Left renal pelvis (tissue), 4 donors: ENCODE data around the gene DPP9. TPM values are rescaled to one million over a fixed set of nuclear protein-coding genes. Genes with fewer than 3 reads are reported as not detected.
"Not testable (repeated sequence)": the region's sequence is repeated elsewhere in the genome, so short reads cannot be mapped to it uniquely, and the experiment has no call there.

Experiments used
- DNase-seq, 4 donors: peaks; one replicate each; pipeline ENCODE4 v3.0.0-alpha.2; 2013; ENCODE audit warnings: low read depth in 4 of 4, low spot score in 3 of 4
- polyA plus RNA-seq, 4 donors: library from polyadenylated mRNA; unstranded; fragments of 120-200 nt; gene quantifications; one replicate each; pipeline ENCODE4 v1.2.1, GENCODE V29; 2013; ENCODE audit not compliant: insufficient read length in 4 of 4

DPP9 gene
- polyA plus RNA-seq, 4 donors = 17.4 to 26.5 (median 20.8) TPM

DNA sequence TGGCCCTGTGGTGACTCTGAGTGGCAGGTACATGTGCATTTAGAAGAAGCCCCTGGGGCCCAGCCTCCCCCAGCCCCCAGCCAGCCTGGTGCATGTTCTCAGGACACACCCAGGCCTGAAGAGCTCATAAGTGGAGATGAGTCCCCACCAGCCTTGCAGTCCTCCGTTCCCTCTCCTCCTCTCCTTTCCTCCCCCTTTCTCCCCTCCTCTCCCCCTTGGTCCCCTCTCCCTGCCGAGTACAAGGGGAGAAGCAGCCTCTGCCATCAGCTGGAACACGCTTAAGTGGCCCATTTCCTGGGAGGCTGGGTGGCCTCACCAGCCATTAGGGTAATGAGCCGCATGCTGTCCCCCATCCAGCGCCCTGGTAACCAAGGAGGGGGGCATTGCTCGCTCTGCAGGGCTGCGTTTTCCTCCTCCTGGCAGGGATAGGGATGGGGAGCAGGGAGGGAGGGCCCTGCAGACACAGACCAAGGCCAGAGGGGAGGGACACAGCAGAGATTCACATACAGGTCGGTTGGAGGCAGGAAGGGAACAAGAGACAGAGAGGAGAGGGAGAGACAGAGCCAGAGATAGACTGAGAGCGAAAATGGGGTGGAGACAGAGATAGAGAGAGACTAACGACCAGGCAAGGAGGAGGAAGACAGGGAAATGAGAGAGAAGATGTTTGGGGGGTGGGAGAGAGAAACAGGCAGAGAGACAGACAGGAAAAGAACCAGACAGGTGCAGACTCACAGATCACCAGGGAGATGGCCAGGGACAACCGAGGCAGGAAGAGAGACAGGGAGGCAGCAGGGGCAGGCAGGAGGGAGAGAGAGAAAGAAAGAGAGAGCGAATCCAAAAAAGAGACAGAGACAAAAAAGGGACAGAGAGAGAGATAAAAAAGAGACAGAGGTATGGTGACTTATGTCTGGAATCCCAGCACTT, 19.3 kb upstream of the DPP9 start:
- DNase-seq = no peak

DNA sequence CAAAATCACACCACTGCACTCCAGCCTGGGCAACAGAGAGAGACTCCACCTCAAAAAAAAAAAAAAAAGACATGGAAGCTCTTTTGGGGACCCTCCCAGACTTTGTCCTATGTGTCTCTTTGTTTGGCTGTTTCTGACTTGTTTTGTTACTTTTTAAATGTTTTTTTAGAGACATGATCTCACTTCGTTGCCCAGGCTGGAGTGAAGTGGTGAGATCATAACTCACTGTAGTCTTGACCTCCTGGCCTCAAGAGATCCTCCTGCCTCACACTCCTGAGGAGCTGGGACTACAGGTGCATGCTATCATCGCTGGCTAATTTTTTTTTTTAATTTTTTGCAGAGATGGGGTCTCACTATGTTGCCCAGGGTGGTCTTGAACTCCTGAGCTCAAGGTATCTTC, 16.4 kb upstream of the DPP9 start:
- no peak for DNase-seq

DNA sequence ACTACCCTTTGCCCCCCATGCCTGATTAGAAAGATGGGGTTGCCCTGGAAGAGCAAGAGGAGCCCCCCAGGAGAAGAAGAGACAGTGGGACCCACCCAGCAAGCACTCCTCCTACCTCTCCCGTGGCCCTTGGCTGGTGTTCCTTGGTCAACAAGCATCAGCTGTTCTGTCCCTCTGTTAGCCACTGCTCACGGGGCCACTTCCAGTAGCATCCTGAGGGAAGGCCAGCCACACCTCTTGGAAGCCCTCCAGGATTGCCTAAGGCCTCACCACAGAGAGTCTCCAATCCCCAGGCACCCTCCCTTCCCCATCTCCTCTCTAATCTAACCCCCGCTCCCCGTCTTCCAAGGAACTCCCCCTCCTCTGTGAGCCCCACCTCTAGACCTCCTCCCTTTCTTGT, 15.1 kb upstream of the DPP9 start:
- no peak for DNase-seq

DNA sequence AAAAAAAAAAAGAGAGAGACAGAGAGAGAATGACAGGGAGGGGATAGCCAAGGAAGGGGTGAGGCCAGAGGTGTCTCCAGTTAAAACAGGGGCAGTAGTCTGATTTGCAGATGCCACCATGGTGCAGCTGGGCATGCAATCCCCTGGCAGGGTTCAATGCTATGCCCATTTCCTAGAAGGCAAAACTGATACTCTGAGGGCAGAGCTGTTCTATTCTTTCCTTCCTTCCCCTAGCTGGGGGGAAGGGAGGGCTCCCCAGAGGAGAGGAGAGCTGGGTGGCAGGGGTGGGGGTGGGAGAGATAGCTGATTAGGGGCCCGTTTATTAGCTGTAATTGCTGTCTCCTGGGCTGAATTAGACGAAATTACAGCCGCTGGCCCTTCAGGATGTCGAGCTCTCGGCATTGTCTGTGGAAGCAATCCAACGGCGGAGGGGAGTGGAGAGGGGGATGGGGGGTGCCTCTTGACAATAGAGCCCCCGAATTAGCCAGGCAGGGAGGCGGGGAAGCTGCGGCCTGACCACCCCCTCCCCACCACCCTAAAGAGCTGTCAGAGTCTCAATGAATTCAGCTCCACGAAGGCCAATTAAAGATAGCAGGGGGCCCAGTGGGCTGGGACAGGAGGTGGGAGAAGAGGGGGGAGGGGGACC, 14.4 kb upstream of the DPP9 start:
- no peak for DNase-seq

DNA sequence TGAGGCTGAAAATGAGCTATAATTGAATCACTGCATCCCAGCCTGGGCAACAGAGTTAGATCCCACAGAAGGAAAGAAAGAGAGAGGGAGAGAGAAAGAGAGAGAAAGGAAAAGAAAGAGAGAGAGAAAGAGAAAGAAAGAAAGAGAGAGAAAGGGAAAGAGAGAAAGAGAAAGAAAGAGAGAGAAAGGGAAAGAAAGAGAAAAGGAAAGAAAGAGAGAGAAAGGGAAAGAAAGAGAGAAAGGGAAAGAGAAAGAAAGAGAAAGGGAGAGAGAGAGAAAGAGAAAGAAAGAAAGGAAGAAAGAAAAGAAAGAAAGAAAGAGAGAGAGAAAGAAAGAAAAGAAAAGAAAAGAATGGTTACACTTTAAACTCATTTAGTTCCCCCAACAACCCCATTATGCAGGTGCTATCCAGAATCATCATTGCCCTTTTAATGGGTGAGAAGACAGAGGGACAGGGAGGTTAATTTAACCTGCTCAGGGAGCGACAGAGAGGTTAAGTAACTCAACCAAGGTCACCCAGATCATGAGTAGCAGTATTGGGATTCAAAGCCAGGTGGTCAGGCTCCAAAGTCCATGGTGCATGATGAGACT, 10.2 kb upstream of the DPP9 start:
- no peak for DNase-seq

DNA sequence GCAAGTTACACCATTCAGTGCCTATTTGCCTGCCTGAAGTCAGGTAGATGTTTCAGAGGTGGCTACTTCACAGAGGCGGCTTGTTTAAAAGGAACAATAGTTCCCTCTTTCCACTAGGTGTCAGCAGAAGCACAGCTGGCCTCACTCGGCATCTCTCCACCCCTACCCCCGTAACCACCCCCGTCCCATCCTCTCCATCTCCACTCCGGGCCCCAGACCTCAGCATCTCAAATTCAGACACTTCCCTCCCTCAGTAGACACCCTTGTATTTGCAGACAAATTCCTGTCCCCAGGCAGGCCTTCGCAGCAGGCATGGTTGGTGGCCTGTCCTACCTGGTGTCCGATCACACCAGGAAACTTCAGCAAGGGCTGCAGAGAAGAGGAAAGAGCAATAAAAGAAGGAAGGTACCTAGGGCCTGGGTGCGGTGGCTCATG, 9.1 kb upstream of the DPP9 start:
- DNase-seq = no peak

DNA sequence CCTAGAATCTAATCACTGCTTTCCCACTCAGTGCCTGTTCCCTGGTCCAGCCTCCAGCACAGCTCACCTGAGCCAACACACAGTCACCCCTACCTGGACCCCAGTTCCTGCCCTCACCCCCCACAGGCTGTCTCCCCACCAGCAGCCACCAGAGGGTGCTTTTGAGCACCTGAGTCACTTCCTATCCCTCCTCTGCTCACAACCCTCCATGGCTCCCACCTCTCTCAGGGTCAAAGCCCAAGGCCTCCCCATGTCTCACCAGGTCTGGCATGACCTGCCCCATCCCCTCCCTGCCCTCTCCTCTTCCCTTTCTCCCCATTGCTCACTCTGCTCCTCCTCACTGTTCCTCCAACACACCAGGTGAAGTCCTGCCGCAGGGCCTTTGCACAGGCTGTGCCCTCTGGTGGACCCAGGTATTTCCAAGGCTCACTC, 7.1 kb upstream of the DPP9 start:
- DNase-seq = no peak

DNA sequence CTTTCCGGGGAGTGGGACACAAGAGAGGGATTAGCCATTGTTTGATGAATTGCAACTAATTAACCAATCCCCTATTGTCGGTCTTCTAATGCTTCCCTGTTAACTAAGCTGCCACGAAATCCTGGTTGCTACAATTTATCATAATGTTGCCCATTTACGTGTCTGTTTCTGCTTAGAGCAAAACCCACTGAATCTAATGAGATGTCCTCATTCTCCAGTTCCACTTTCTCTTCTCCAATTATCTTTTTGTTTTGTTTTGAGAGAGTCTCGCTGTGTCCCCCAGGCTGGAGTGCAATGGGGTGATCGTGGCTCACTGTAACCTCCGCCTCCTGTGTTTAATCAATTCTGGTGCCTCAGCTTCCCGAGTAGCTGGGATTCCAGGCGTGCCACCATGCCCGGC, 5.2 kb upstream of the DPP9 start:
- no peak for DNase-seq

DNA sequence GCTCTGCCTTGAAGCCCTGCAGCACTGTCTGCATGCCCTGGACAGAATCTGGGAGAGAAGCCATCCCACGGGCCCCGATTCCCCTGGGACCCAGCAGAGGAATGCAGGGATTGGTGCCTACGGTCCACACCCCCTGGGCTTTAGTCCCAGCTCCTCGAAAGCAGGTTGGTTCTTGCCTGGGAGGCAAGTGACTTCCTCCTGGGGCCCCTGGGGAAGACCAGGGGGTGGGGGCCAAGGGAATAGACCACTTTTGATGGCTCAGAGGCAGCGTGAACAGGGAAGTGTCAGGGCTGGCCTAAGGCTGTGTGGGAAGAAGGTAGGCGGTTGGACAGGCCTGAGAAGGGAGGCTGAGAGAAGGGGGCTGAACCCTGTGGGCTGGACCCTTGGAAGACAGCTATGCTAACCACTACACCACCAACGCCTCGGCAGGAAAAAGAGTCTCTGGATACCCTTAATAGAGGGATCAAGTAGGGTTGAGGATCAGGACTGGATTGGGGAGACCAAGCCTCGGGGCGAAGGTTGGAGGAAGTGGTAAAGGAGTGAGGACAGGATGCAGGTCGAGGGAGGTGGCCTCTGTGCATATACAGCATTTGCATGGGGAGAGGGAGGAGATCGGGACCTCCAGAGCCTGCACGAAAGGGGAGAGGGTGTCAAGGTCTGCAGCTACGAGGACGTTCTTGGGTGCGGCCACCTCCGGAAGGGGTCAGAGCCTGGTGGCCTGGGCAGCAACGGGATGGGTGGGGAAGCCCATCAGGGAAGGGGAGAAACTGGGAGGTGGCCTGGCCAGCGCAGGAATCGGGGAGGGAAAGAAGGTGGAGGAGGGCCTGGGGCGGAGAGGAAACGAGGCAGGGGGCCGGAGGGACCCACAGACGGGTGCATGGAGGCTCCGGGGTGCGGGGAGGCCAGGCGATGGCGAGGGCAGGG, 709 bp downstream of the DPP9 start:
- no peak for DNase-seq

DNA sequence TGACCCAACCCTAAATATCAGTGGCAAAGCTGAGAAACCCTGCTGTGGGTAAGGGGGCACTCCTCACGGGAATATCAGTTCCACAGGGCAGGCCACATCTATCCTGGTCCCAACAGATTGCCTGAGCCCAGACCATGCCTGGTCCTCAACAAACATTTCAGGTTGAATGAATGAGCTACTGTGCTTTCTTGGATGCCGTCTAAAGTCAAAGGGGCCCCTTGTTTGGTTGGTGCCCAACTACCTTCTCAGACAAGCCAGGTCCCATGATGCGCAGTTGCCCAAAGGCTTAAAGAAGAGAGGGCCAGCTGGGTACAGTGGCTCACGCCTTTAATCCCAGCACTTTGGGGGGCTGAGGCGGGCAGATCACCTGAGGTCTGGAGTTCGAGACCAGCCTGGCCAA, 2.4 kb downstream of the DPP9 start:
- DNase-seq = no peak

DNA sequence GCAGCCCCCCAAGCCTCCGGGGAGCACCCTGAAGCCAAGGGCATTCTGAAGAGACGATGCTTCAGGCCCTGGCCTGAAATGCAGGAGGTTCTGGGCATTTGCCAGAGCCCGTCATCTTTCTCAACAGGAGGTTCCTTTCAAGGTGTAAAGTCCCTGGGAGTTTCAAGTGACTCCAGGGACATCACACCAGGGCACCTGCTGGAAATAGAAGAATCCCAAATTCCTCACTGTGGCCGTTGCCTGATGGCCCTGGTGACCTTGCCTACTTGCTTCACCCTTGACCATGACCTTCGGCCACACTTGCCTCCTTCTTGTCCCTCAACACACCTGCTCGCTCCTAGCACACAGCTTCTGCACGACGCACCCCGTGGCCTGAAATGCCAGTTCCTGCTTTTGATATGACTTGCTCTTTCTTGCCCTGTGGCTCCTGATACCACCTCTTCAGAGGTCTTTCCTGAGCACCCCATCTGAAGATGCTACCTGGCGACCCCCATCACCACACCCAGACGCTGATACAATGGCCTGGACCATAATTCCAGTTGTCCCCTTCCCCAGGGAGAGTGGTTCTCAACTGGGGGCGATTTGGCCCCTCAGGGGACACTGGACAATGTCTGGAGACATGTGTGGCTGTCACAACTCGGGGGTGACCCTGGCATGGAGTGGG, 3.5 kb downstream of the DPP9 start:
- no peak for DNase-seq

DNA sequence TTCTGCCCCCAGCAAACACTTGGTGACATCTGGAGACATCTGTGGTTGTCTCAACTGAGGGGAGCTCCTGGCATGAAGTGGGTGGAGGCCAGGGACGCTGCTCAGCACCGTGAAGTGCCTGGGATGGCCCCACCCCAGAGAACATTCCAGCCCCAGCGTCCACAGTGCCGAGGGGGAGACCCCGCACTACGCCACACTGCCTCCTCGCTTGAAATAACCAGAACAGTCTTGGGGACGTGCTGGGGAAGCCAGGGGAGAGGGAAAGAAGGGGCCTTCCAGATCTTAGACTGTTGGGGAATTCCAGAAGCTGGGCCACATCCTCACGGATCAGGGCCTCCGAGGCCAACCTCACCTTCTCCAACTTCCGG, 4.2 kb downstream of the DPP9 start:
- DNase-seq = no peak

DNA sequence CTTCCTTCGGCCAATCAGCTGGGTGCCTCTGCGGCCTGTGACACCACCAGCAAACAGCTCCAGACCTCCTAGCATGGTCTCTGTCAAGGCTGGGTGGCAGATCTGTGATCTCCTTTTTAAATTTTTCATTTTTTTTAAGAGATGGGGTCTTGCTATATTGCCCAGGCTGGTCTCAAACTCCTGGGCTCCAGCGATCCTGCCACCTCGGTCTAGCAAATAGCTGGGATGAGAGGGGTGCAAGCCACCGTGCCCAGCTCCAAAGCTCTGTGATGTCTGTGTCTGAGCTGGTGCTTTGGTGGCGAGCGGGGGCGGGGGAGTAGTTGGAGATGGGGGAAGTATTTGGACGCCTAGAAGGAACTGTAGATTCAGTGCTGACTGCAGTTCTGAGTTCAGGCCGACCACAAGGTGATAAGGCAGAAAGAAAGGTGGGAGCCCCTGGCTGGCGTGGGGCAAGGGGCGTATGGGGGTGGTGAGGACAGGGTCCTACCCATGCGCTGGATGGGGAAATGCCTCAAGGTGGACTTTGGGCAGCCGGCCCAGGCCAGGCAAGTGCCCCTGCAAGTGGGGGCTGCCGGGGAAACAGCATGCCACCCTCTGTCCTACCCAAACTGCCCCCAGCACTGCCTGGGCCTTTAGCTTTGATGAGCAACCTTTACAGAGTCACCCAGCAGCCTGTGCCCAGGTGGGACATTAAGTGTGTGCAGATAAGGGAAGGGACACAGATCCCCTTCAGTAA, 5.5 kb downstream of the DPP9 start:
- DNase-seq = no peak

DNA sequence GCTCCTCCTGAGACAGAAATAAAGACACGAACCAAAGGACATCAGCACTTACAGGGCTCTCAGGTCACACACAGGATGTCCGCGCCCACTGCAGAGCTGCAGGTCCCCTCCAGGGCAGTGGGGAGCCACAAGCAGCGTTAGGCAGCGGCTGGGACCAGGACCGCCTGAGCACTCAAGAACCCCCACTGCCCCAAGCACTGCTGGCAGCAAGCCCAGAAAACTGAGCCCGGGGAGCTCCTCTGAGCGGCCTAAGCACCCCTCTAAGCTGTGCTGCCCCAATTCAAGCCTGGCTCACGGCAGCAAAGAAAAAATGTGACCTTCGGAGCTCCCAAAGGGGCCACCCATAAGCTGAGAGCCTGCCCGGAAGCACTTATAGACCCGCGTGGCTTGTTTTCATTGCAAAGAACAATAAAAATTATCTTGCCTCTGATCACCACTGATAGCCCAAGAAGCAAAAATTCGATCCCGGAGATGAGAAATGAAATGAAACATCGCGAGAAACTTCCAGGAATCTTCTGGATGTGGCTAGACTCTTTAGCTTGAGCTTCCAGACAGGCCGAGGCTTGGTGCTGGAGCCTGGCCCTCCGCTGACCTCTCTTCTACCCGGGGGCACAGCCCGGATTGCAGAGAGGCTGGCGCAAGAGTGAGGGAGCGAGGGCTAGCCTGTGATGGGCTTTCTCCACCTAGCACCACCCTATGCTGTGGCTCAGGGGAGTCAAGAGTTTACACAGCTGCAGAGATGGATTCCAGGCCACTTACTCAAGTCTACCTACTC, 6.3 kb downstream of the DPP9 start:
- no peak for DNase-seq

DNA sequence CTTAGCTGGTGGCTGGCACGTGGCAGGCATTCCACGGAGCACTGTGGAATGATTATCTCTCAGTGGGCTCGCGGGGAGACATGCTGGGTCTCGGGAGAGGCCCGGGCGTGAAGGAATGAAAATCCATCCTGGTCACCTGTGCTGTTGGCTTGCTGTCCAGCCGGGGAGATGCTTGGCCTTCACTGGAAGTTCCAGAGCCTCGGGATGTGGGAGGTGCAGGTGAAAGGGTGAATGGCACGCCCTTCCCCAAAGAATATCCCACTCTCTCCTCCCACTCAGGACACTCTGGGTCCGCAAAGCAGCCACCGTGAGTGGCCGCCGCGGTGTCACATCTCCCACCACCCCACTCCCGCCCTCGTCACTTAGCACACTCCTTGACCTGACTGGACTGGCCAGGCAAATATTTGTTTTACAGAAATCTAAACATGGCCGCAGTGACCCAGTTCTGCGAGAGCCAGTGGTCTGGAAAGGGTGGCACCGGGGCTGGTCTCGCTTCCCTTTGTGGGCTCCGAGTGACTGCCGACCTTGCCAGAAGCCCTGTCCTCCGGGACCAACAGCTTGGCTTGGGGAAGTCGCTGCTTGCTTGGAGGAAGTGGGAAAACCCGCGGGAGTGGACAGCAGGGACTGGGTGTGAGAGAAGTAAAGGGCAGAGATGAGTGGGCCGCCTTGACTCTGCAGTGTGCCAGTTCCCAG, 8.0 kb downstream of the DPP9 start:
- no peak for DNase-seq

DNA sequence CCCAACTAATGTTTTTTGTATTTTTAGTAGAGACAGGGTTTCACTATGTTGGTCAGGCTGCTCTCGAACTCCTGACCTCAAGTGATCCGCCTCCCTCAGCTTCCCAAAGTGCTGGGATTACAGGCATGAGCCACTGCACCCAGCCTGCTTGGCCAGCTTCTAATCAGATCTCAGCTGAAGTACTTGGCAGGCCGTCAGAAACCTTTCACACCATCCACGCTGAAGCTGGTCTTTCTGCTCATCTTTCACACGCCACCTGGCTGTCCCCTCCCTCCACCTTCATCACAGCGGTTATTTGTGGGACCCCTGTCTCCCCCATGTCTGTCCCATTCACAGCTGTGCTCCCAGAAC, 8.5 kb downstream of the DPP9 start:
- not testable (repeated sequence) for DNase-seq

DNA sequence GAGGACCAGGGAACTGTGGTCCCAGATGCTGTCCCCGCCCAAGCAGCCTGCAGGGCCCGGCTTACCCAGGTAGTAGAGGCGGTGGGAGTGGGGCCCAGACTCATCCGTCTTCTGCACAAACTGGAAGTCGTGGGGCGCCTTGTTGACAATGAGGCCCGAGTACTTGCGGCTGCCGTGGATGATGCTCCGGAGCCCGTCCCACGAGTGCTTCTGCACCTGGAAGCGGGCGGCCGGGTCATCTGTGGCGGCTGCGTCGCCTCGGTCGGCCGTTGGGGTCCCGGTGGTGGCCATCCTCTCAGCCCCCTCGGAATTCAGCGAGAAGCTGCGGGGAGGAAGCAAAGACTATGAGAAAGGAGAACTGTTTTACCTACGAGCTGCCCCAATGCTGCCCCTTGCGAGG, 9.6 kb downstream of the DPP9 start:
- no peak for DNase-seq

DNA sequence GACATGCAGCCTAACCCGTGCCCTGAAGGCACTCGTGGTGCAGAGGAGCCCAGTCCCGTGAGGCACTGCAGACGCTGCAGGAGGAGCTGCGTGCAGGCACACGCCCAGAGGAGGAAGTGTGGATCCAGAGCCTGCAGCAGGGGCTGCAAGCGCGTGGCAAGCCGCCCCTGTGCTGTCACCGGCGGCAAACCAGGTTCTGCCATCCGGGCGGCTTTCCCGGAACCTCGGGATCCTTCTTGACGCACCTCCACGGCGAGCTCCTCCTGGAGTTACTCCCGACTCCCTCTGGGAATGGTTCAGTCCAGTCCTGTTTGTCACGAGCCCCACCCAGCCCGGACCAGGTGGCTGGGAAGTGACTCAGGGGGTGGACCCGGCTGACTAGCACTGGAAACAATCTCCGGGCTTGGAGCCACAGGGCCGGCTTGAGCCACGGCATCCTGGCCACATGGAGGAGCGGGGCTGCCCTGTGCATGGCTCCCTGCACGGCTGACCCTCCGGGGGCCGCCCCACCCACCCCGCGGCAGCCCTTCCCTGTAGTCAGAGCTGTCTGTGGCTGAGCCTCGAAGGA, 10.2 kb downstream of the DPP9 start:
- DNase-seq = no peak
